ENCODE data around the gene FYB1.
"Not testable (repeated sequence)": the region's sequence is repeated elsewhere in the genome, so short reads cannot be mapped to it uniquely, and the experiment has no call there.

Gene FYB1

GRCh38 chr5:39187831-39188731, 31.3 kb downstream of the FYB1 start:
- 83 to 88% methylated on average over 13 of the region's 13 CpGs for WGBS, 2 experiments
- no peak overlapping the region for H3K27ac ChIP-seq (ENCODE audit: insufficient read depth, low read depth, low read length, poor library complexity, severe bottlenecking)
- no peaks in the 10 kb centered on the region for H3K27me3 ChIP-seq (ENCODE audit: control insufficient read depth, insufficient read depth, low read length, poor library complexity, severe bottlenecking)
- no peaks in the 10 kb centered on the region for H3K36me3 ChIP-seq (ENCODE audit: control insufficient read depth, insufficient read depth, low read length)
- H3K4me3 ChIP-seq (ENCODE audit: insufficient read depth, low read depth, low read length), result no peak overlapping the region
- no peaks in the 10 kb centered on the region for H3K4me1 ChIP-seq (ENCODE audit: control insufficient read depth, insufficient read depth, low read length)
- no peaks in the 10 kb centered on the region for H3K9me3 ChIP-seq (ENCODE audit: control insufficient read depth, low read length)

- WGBS, 2 experiments, result 95 to 97% methylated on average over 5 to 7 of the region's 7 CpGs
- no peak overlapping the region for H3K4me3 ChIP-seq (ENCODE audit: insufficient read depth, low read depth, low read length)
- H3K4me1 ChIP-seq (ENCODE audit: control insufficient read depth, insufficient read depth, low read length), result no peaks in the 10 kb centered on the region
- no peak overlapping the region for H3K27ac ChIP-seq (ENCODE audit: insufficient read depth, low read depth, low read length, poor library complexity, severe bottlenecking)
- H3K36me3 ChIP-seq (ENCODE audit: control insufficient read depth, insufficient read depth, low read length), result no peaks in the 10 kb centered on the region
- H3K27me3 ChIP-seq (ENCODE audit: control insufficient read depth, insufficient read depth, low read length, poor library complexity, severe bottlenecking), result no peaks in the 10 kb centered on the region
- no peaks in the 10 kb centered on the region for H3K9me3 ChIP-seq (ENCODE audit: control insufficient read depth, low read length)
Measured at GRCh38 chr5:39186722-39187539, 32.4 kb downstream of the FYB1 start.

- 80 to 100% methylated on average over 1 to 2 of the region's 2 CpGs for WGBS, 2 experiments
- Histone ChIP-seq H3K27me3 (ENCODE audit: control insufficient read depth, insufficient read depth, low read length, poor library complexity, severe bottlenecking) (no peaks in the 10 kb centered on the region), H3K9me3 (ENCODE audit: control insufficient read depth, low read length) (no peaks in the 10 kb centered on the region), H3K27ac (ENCODE audit: insufficient read depth, low read depth, low read length, poor library complexity, severe bottlenecking) (no peak overlapping the region), H3K36me3 (ENCODE audit: control insufficient read depth, insufficient read depth, low read length) (no peaks in the 10 kb centered on the region), H3K4me3 (ENCODE audit: insufficient read depth, low read depth, low read length) (no peak overlapping the region), H3K4me1 (ENCODE audit: control insufficient read depth, insufficient read depth, low read length) (no peaks in the 10 kb centered on the region)
Measured at GRCh38 chr5:39186289-39186688, 33.1 kb downstream of the FYB1 start.

GRCh38 chr5:39185761-39186160, 33.6 kb downstream of the FYB1 start:
- Histone ChIP-seq H3K27me3 (ENCODE audit: control insufficient read depth, insufficient read depth, low read length, poor library complexity, severe bottlenecking) (no peaks in the 10 kb centered on the region), H3K4me3 (ENCODE audit: insufficient read depth, low read depth, low read length) (no peak overlapping the region), H3K4me1 (ENCODE audit: control insufficient read depth, insufficient read depth, low read length) (no peaks in the 10 kb centered on the region), H3K27ac (ENCODE audit: insufficient read depth, low read depth, low read length, poor library complexity, severe bottlenecking) (no peak overlapping the region), H3K36me3 (ENCODE audit: control insufficient read depth, insufficient read depth, low read length) (no peaks in the 10 kb centered on the region), H3K9me3 (ENCODE audit: control insufficient read depth, low read length) (no peaks in the 10 kb centered on the region)
- WGBS, 2 experiments, result 90 to 95% methylated on average over 9 of the region's 9 CpGs

GRCh38 chr5:39179561-39179960, 39.8 kb downstream of the FYB1 start:
- H3K4me1 ChIP-seq (ENCODE audit: control insufficient read depth, insufficient read depth, low read length); H3K4me3 ChIP-seq (ENCODE audit: insufficient read depth, low read depth, low read length); H3K9me3 ChIP-seq (ENCODE audit: control insufficient read depth, low read length); H3K27me3 ChIP-seq (ENCODE audit: control insufficient read depth, insufficient read depth, low read length, poor library complexity, severe bottlenecking); H3K27ac ChIP-seq (ENCODE audit: insufficient read depth, low read depth, low read length, poor library complexity, severe bottlenecking); H3K36me3 ChIP-seq (ENCODE audit: control insufficient read depth, insufficient read depth, low read length): not testable (repeated sequence)
- 63 to 64% methylated on average over 3 of the region's 3 CpGs for WGBS, 2 experiments

GRCh38 chr5:39178861-39179260, 40.5 kb downstream of the FYB1 start:
- WGBS, 2 experiments, result 91 to 94% methylated on average over 7 to 8 of the region's 8 CpGs
- Histone ChIP-seq H3K27ac (ENCODE audit: insufficient read depth, low read depth, low read length, poor library complexity, severe bottlenecking) (no peak overlapping the region), H3K36me3 (ENCODE audit: control insufficient read depth, insufficient read depth, low read length) (no peaks in the 10 kb centered on the region), H3K4me3 (ENCODE audit: insufficient read depth, low read depth, low read length) (no peak overlapping the region), H3K9me3 (ENCODE audit: control insufficient read depth, low read length) (no peaks in the 10 kb centered on the region), H3K4me1 (ENCODE audit: control insufficient read depth, insufficient read depth, low read length) (no peaks in the 10 kb centered on the region), H3K27me3 (ENCODE audit: control insufficient read depth, insufficient read depth, low read length, poor library complexity, severe bottlenecking) (no peaks in the 10 kb centered on the region)

- H3K9me3 ChIP-seq (ENCODE audit: control insufficient read depth, low read length), result no peaks in the 10 kb centered on the region
- H3K4me1 ChIP-seq (ENCODE audit: control insufficient read depth, insufficient read depth, low read length), result no peaks in the 10 kb centered on the region
- H3K27me3 ChIP-seq (ENCODE audit: control insufficient read depth, insufficient read depth, low read length, poor library complexity, severe bottlenecking), result no peaks in the 10 kb centered on the region
- 89 to 92% methylated on average over 3 of the region's 3 CpGs for WGBS, 2 experiments
- H3K36me3 ChIP-seq (ENCODE audit: control insufficient read depth, insufficient read depth, low read length), result no peaks in the 10 kb centered on the region
- no peak overlapping the region for H3K27ac ChIP-seq (ENCODE audit: insufficient read depth, low read depth, low read length, poor library complexity, severe bottlenecking)
- no peak overlapping the region for H3K4me3 ChIP-seq (ENCODE audit: insufficient read depth, low read depth, low read length)
Measured at GRCh38 chr5:39178171-39178570, 41.2 kb downstream of the FYB1 start.

GRCh38 chr5:39177631-39177964, 41.8 kb downstream of the FYB1 start:
- Histone ChIP-seq H3K4me1 (ENCODE audit: control insufficient read depth, insufficient read depth, low read length) (no peaks in the 10 kb centered on the region), H3K36me3 (ENCODE audit: control insufficient read depth, insufficient read depth, low read length) (no peaks in the 10 kb centered on the region), H3K9me3 (ENCODE audit: control insufficient read depth, low read length) (no peaks in the 10 kb centered on the region), H3K4me3 (ENCODE audit: insufficient read depth, low read depth, low read length) (no peak overlapping the region), H3K27me3 (ENCODE audit: control insufficient read depth, insufficient read depth, low read length, poor library complexity, severe bottlenecking) (no peaks in the 10 kb centered on the region), H3K27ac (ENCODE audit: insufficient read depth, low read depth, low read length, poor library complexity, severe bottlenecking) (no peak overlapping the region)
- WGBS, 2 experiments, result 96 to 99% methylated on average over 3 of the region's 3 CpGs

GRCh38 chr5:39176759-39177630, 42.4 kb downstream of the FYB1 start:
- H3K9me3 ChIP-seq (ENCODE audit: control insufficient read depth, low read length), result no peaks in the 10 kb centered on the region
- H3K27me3 ChIP-seq (ENCODE audit: control insufficient read depth, insufficient read depth, low read length, poor library complexity, severe bottlenecking), result no peaks in the 10 kb centered on the region
- H3K36me3 ChIP-seq (ENCODE audit: control insufficient read depth, insufficient read depth, low read length), result no peaks in the 10 kb centered on the region
- 95 to 99% methylated on average over 3 of the region's 3 CpGs for WGBS, 2 experiments
- no peaks in the 10 kb centered on the region for H3K4me1 ChIP-seq (ENCODE audit: control insufficient read depth, insufficient read depth, low read length)
- H3K4me3 ChIP-seq (ENCODE audit: insufficient read depth, low read depth, low read length), result no peak overlapping the region
- no peak overlapping the region for H3K27ac ChIP-seq (ENCODE audit: insufficient read depth, low read depth, low read length, poor library complexity, severe bottlenecking)

All from ectodermal cell (in vitro differentiated cells).